Measurements from ENCODE around the gene SEMA3G. TPM values are rescaled to one million over a fixed set of nuclear protein-coding genes. Genes with fewer than 3 reads are reported as not detected.

SEMA3G gene
- total and polyA plus RNA-seq, 2 donors (not counting 1 experiment from before 2014, with no cell fraction given): 0.02 to 0.17 TPM

- Histone ChIP-seq H3K36me3 (ENCODE audit: control insufficient read depth, insufficient read depth, low read length) (peaks cover 58% of the 10 kb centered on the region), H3K27ac (ENCODE audit: insufficient read depth, low read length) (no peak overlapping the region), H3K9me3 (ENCODE audit: control insufficient read depth, insufficient read depth, low read depth, low read length) (no peaks in the 10 kb centered on the region), H2AFZ (ENCODE audit: low read length) (no peak overlapping the region), H3K4me1 (ENCODE audit: control insufficient read depth, extremely low read depth, insufficient read depth, low read length) (peaks cover 7% of the 10 kb centered on the region), H3K9ac (ENCODE audit: insufficient read depth, low read length) (no peak overlapping the region), H4K20me1 (ENCODE audit: control insufficient read depth, extremely low read depth, insufficient read depth, low read length) (no peaks in the 10 kb centered on the region), H3K4me2 (ENCODE audit: extremely low read depth, insufficient read depth, low read length) (no peak overlapping the region), H3K27me3 (ENCODE audit: control insufficient read depth, insufficient read depth, low read length) (no peaks in the 10 kb centered on the region), H3K79me2 (ENCODE audit: control insufficient read depth, insufficient read depth, low read length) (no peaks in the 10 kb centered on the region), H3K4me3 (replicated peaks in 1 of 4; ENCODE audit: control extremely low read depth in 1 of 4, insufficient read depth in 1 of 4, low read depth in 3 of 4, low read length in 4 of 4) (no peak overlapping the region)
- no peak for DNase-seq (ENCODE audit: low read depth in 2 of 2)
- TF ChIP-seq EZH2 (IDR thresholded peaks at IDR 0.05; ENCODE audit: low read length, missing control alignments): no peak
- no peak for TF ChIP-seq CTCF (conservative IDR thresholded peaks at IDR 0.05 in 1 of 2, IDR thresholded peaks at IDR 0.05 in 1 of 2; ENCODE audit: low read depth in 1 of 2, low read length in 2 of 2)
Measured at GRCh38 chr3:52489453-52489852, 44.5 kb upstream of the SEMA3G start.

- no peaks in the 10 kb centered on the region for H3K79me2 ChIP-seq (ENCODE audit: control insufficient read depth, insufficient read depth, low read length)
- no peak for DNase-seq (ENCODE audit: low read depth in 2 of 2)
- H3K9me3 ChIP-seq (ENCODE audit: control insufficient read depth, insufficient read depth, low read depth, low read length): no peaks in the 10 kb centered on the region
- no peak overlapping the region for H3K27ac ChIP-seq (ENCODE audit: insufficient read depth, low read length)
- H3K4me1 ChIP-seq (ENCODE audit: control insufficient read depth, extremely low read depth, insufficient read depth, low read length): peaks cover 9% of the 10 kb centered on the region
- H4K20me1 ChIP-seq (ENCODE audit: control insufficient read depth, extremely low read depth, insufficient read depth, low read length): no peaks in the 10 kb centered on the region
- H3K36me3 ChIP-seq (ENCODE audit: control insufficient read depth, insufficient read depth, low read length): peaks cover 59% of the 10 kb centered on the region
- H3K9ac ChIP-seq (ENCODE audit: insufficient read depth, low read length): no peak overlapping the region
- H3K4me2 ChIP-seq (ENCODE audit: extremely low read depth, insufficient read depth, low read length): no peak overlapping the region
- no peak overlapping the region for H2AFZ ChIP-seq (ENCODE audit: low read length)
- H3K4me3 ChIP-seq (replicated peaks in 1 of 4; ENCODE audit: control extremely low read depth in 1 of 4, insufficient read depth in 1 of 4, low read depth in 3 of 4, low read length in 4 of 4): no peak overlapping the region
- TF ChIP-seq EZH2 (IDR thresholded peaks at IDR 0.05; ENCODE audit: low read length, missing control alignments) (no peak), CTCF (conservative IDR thresholded peaks at IDR 0.05 in 1 of 2, IDR thresholded peaks at IDR 0.05 in 1 of 2; ENCODE audit: low read depth in 1 of 2, low read length in 2 of 2) (no peak)
- H3K27me3 ChIP-seq (ENCODE audit: control insufficient read depth, insufficient read depth, low read length): no peaks in the 10 kb centered on the region
Measured at GRCh38 chr3:52488746-52489145, 43.8 kb upstream of the SEMA3G start.

GRCh38 chr3:52487788-52488691 lies 43.1 kb upstream of the SEMA3G start:
- no peak overlapping the region for H3K9ac ChIP-seq (ENCODE audit: insufficient read depth, low read length)
- DNase-seq (ENCODE audit: low read depth in 2 of 2): no peak
- H3K4me3 ChIP-seq (replicated peaks in 1 of 4; ENCODE audit: control extremely low read depth in 1 of 4, insufficient read depth in 1 of 4, low read depth in 3 of 4, low read length in 4 of 4): no peak overlapping the region
- no peaks in the 10 kb centered on the region for H3K79me2 ChIP-seq (ENCODE audit: control insufficient read depth, insufficient read depth, low read length)
- H3K27ac ChIP-seq (ENCODE audit: insufficient read depth, low read length): no peak overlapping the region
- H3K9me3 ChIP-seq (ENCODE audit: control insufficient read depth, insufficient read depth, low read depth, low read length): no peaks in the 10 kb centered on the region
- H3K4me1 ChIP-seq (ENCODE audit: control insufficient read depth, extremely low read depth, insufficient read depth, low read length): peaks cover 16% of the 10 kb centered on the region
- H4K20me1 ChIP-seq (ENCODE audit: control insufficient read depth, extremely low read depth, insufficient read depth, low read length): no peaks in the 10 kb centered on the region
- H3K27me3 ChIP-seq (ENCODE audit: control insufficient read depth, insufficient read depth, low read length): no peaks in the 10 kb centered on the region
- H3K36me3 ChIP-seq (ENCODE audit: control insufficient read depth, insufficient read depth, low read length): peaks cover 59% of the 10 kb centered on the region
- TF ChIP-seq EZH2 (IDR thresholded peaks at IDR 0.05; ENCODE audit: low read length, missing control alignments): no peak
- no peak for TF ChIP-seq CTCF (conservative IDR thresholded peaks at IDR 0.05 in 1 of 2, IDR thresholded peaks at IDR 0.05 in 1 of 2; ENCODE audit: low read depth in 1 of 2, low read length in 2 of 2)
- H2AFZ ChIP-seq (ENCODE audit: low read length): no peak overlapping the region
- no peak overlapping the region for H3K4me2 ChIP-seq (ENCODE audit: extremely low read depth, insufficient read depth, low read length)
